ENCODE results near the gene CCDC124.
"Not testable (repeated sequence)": the region's sequence is repeated elsewhere in the genome, so short reads cannot be mapped to it uniquely, and the experiment has no call there.

CCDC124 gene

GRCh38 chr19:17957149-17957849, 24.5 kb downstream of the CCDC124 start:
- no peak for DNase-seq

- DNase-seq, result no peak
Measured at GRCh38 chr19:17957885-17958284, 25.1 kb downstream of the CCDC124 start.

GRCh38 chr19:17963936-17964691, 31.3 kb downstream of the CCDC124 start:
- no peak for DNase-seq

GRCh38 chr19:17965370-17966128, 32.7 kb downstream of the CCDC124 start:
- DNase-seq, result peak; percentile 85

GRCh38 chr19:17966129-17966483, 33.3 kb downstream of the CCDC124 start:
- no peak for DNase-seq

- DNase-seq, result no peak
Measured at GRCh38 chr19:17966550-17967256, 33.9 kb downstream of the CCDC124 start, which contains the start of gene KCNN1. Gene KCNN1, plus strand, starts transcription at chr19:17967107. Its CDS starts 6,782 bp downstream, at chr19:17973889.

GRCh38 chr19:17967257-17968051, 34.6 kb downstream of the CCDC124 start:
- DNase-seq, result no peak

GRCh38 chr19:17968362-17968761, 35.5 kb downstream of the CCDC124 start:
- DNase-seq, result no peak

GRCh38 chr19:17969096-17969792, 36.4 kb downstream of the CCDC124 start:
- DNase-seq, result no peak

GRCh38 chr19:17972230-17972629, 39.4 kb downstream of the CCDC124 start:
- DNase-seq, result no peak

GRCh38 chr19:17973759-17974158, 40.9 kb downstream of the CCDC124 start:
- no peak for DNase-seq

GRCh38 chr19:17974551-17974950, 41.7 kb downstream of the CCDC124 start:
- no peak for DNase-seq

GRCh38 chr19:17975032-17975431, 42.2 kb downstream of the CCDC124 start:
- DNase-seq, result no peak

GRCh38 chr19:17977021-17977420, 44.2 kb downstream of the CCDC124 start:
- no peak for DNase-seq

- no peak for DNase-seq
Measured at GRCh38 chr19:17977488-17977887, 44.7 kb downstream of the CCDC124 start.

GRCh38 chr19:17981611-17982010, 48.8 kb downstream of the CCDC124 start:
- DNase-seq, result no peak

- DNase-seq, result no peak
Measured at GRCh38 chr19:17982430-17982829, 49.6 kb downstream of the CCDC124 start.

GRCh38 chr19:17985037-17985818, 52.4 kb downstream of the CCDC124 start:
- no peak for DNase-seq

- DNase-seq, result not testable (repeated sequence)
Measured at GRCh38 chr19:17986569-17986968, 53.8 kb downstream of the CCDC124 start.

- DNase-seq, result no peak
Measured at GRCh38 chr19:17988161-17988560, 55.3 kb downstream of the CCDC124 start.
